Activated CD4-positive, alpha-beta T cell treated with anti-CD3 and anti-CD28 coated beads for 1 hour (primary cell): ENCODE measurements around the gene CDK11B.
"Not testable (repeated sequence)": the region's sequence is repeated elsewhere in the genome, so short reads cannot be mapped to it uniquely, and the experiment has no call there.

ENCODE experiments used
- DNase-seq: peaks from one replicate; pipeline ENCODE4 v3.0.0-alpha.2; 2020

The CDK11B gene

GRCh38 chr1:1597275-1597930 is 61.4 kb downstream of the CDK11B start:
- no peak for DNase-seq

GRCh38 chr1:1596493-1597274 is 62.1 kb downstream of the CDK11B start:
- DNase-seq = no peak

- not testable (repeated sequence) for DNase-seq
These were observed 63.5 kb downstream of the CDK11B start for GRCh38 chr1:1595341-1595740.

GRCh38 chr1:1594602-1595260 is 64.1 kb downstream of the CDK11B start:
- no peak for DNase-seq

- DNase-seq = no peak
These were observed 64.8 kb downstream of the CDK11B start for GRCh38 chr1:1593834-1594601.

GRCh38 chr1:1591452-1591851 is 67.4 kb downstream of the CDK11B start:
- no peak for DNase-seq
